NCI-H1436 treated with DMSO at 0.1 percent for 48 hours (cell line): ENCODE measurements around the gene SMIM41.

Source experiments
- DNase-seq: peaks from one replicate; lab custom pipeline; 2025; lab: John Stamatoyannopoulos, UW

Gene SMIM41

DNA sequence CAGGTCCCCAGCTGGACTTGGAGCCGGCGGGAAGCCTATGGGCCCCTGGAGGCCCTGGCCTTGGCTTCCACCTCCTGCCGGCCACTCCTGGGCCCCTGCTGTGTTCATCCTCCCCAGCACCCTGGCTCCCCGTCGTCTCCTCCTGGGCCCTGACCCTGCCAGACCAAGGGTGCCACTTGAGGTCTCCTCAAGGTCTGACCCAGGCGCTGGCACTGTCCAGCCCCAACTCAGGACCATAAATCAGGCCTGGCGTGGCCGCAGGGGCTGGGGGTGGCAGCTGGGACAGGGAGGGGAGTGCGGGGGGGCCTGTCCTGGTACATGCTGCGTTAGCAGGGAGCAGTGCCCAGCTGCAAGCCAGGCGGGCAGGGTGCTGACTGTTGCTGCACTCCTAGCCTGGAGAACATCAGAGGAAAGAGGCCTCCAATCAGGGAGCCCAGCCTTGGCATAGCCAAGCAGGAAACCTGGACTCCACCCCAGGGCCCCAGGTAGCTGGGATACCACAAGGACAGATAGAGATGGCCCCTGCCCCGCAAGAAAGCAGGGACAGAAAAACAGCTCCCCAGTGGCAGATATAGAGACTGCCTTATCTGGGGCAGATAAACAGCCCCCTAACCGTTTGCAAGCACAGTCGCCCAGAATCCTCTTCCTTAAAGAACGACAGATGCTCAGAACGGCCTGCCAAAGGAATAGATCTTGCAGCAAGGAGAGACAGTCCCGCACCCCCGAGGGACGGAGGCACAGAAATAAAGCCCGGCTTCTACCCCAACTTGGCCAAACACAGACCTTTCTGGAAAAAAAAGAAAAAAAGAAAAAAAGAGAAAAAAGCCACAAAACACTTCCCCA, 16.2 kb upstream of the SMIM41 start:
- DNase-seq = no peak

DNA sequence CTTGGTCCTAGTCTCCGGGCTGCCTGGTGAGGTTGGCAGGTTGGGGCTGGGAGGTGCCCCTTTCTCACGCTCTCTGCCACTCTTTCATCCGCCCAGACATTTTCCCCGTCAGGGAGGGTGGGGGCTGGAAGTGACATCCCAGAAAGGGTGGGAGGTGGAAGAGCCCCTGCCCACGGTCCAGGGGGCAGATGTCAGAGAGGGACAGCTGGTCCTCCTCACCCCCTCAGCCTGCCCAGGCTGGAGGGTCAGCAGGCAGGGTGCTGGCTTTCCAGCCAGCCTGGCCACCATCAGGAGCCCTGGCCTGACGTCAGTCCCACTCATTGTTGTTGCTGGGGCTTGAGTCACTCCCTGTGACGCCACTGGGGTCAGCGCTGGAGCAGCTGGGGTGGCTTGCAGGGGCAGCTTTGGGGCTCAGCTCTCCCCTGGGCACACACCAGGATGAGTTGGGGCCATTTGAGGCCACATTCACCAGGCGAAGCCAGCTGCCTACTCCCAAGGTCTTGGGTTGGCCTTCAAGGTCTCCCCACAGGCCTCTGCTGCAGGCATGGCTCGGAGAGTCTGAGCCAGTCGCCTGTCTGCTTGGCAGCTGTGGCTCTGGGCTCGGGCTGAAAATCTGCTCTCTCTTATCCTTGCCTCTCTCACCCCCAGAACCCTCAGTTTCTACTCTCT, 15.4 kb upstream of the SMIM41 start:
- no peak for DNase-seq

DNA sequence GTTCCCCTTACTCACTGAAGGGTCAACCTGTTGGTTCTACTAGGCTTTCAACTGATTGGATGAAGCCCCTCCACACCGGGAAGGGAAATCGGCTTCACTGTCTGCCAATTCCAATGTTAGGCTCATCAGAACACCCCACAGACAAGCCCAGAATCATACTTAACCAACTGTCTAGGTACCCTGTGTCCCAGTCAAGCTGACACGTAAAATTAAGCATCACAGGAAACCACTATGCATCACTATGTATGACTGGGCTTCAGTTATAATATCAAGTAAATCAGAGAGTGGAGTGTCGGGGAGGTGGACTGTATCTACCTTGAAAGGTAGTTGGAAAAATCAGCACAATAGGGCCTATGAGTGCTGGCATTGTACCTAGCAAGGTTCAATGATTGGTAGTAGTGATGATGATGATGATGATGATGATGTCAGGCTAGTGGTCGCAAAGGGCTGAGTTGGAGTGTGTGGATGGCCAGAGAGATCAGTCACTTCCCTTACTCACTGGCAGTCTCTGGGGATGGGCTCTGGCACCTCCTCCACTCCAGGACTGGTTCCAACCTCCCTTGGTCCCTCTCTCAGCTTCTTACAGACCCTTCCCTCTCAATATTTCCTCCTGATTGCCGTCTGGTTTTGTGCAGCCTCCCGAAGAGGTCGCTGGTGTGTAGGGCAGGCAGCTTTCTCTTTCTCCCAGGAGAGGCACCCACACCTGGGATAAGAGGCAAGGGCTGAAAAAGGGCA, 13.0 kb upstream of the SMIM41 start:
- DNase-seq = no peak

DNA sequence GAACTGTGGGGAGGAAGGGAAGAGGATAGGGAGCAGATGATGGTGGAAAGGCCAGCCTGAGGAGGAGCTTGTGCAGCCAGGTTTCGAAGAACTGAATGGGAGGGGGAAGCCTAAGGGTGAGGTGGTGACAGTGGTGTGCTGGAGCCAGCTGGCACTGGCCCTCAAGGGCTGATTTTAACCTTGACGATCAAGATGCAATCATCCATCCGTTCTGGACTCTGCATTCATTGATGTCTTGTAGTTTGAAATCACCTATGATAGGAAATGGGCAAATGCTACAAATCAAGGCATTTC, 12.5 kb upstream of the SMIM41 start:
- no peak for DNase-seq

DNA sequence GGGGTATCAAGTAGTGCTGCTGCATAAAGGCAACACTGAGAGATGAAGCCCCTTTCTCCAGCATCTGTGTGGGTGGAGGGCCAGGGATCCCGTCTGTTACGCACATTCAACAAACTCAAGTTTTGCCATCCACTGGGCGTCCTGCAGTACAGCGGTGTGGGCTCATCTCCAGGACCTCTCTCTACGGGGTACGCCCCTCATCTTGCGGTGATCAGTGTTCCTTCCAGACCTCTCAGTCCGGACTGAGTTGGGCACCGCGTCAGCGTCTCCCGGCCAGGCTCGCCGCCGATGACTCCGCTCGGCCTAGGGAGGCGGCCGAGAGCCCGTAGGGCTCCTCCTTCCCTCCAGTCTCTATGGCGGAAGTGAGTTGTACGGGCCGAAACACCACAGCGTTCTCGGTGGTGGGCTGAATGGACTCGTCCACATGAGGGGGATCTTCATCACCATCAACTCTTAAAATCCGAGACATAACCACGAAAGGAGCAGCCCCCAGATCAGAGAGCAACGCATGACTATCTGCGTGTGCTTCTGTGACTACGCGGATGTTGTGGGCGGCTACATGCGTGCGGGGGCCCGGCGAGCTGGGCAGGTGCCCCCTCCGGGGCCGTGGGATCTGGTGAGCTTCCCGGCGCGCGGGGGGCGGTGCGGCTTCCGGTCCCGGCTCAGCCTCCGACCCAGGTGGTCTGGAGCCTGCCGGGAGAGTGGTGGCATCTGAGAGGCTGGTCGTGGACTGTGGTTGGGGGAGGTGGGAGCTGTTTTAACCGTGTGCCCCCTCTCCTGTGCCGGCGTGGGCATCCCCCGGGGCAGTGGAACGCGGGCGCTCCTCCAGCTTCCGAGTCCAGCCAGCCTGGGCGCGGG, 9.9 kb upstream of the SMIM41 start, which contains the start of gene ATG101:
Gene ATG101 (plus strand): TSS at position 652 of the 858 bp plus-strand sequence. CDS start 3,673 bp downstream, outside the sequence.
- peak; percentile 77 for DNase-seq

DNA sequence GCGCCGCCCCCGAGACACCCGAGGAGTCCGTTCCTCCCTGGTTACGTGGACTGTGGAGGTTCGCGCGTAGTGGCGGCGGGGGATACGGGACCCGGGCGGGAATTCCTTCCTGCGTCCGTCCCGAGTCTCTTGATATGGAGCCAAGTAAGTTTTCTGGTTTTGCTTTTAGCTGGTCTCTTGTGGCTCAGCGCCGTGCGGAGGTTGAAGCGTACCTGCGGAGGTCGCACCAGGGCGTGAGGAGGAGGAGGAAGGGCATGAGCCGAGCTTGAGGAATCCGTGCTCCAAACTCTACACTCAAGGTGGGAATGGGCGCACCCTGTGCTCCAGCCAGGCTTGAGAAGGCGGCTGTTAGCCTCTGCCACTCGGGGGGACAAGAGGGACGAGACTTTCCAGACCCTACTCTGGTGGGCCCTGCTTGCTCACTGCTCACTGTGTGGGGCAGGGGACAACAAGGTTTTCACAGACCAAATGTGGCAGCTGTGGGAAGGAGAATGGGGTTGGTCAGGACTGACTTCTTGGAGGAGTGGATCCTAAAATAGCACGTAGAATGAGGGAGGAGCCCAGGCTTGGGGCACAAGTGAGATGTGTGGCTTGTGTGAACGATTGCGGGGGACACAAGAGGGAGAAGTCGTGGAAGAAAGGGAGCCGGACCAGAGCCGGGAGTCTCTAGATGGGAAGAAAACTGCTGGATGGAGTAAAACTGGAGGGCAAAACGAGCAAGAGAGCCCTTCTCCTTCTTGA, 9.1 kb upstream of the SMIM41 start:
- DNase-seq = no peak

DNA sequence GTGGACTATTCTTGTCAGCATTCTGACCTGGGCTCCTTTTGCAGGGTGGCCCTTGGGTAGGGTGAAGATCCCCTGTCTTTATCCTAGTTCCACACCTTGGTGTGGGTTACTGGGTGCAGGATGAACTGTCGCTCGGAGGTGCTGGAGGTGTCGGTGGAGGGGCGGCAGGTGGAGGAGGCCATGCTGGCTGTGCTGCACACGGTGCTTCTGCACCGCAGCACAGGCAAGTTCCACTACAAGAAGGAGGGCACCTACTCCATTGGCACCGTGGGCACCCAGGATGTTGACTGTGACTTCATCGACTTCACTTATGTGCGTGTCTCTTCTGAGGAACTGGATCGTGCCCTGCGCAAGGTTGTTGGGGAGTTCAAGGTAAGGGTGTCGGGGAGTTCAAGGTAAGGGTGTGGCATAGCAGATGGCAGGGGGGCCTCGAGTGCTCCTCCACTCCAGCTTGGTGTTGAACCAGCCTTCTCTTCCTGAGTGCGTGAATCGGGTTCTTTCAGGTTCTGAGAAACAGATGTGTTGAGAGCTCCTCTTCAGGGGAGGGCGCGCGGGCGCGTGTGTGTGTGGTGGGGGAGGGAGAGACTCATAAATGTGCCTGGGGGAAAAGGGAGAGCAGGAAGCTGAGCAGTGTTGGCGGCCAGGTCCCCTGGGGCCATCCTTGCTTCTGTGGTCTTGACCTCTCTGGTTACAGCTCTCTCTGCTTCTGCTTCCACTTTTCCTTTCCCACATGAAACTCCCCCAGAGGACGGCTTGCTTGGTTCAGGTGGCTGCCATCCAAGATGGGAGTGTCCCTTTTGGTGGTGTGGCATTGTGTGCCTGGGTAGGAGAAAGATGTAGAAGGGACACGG, 5.7 kb upstream of the SMIM41 start:
- DNase-seq = no peak

DNA sequence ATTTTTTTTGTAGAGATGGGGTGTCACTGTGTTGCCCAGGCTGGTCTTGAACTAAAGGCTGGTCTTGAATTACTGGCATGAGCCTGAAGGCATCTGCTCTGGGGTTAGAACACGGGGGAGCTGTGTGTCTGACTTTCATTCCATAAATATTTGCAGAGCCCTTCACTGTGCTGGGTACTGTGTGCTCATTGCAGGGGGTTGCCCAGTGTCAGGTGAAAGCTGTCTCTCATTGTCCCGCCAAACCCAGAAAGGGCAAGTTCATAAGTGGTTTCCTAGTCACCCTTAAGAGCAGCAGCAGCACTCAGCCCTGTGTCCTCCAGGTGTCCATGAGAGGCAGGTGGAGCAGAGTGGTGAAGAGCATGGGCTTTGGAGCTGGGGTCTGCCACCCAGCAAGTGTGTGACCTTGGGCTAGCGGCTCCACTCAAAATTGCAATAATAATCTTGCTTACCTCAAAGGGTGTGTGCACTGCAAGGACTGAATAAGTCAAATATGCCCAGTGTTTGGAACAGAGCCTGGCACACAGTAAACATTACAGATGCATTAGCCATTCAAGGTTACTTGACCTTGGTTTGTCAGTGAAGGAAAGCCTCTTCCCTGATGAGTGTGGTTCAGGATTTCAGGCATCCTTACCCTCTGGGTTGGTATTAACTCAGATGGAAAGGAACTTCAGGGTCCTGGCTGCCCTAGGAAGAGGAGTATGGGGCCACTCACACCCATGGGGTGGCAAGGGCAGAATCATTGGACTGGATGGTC, 4.4 kb upstream of the SMIM41 start:
- no peak for DNase-seq

DNA sequence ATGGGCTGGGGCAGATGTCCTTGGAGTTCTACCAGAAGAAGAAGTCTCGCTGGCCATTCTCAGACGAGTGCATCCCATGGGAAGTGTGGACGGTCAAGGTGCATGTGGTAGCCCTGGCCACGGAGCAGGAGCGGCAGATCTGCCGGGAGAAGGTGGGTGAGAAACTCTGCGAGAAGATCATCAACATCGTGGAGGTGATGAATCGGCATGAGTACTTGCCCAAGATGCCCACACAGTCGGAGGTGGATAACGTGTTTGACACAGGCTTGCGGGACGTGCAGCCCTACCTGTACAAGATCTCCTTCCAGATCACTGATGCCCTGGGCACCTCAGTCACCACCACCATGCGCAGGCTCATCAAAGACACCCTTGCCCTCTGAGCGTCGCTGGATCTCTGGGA, 2.7 kb upstream of the SMIM41 start:
- DNase-seq = no peak

DNA sequence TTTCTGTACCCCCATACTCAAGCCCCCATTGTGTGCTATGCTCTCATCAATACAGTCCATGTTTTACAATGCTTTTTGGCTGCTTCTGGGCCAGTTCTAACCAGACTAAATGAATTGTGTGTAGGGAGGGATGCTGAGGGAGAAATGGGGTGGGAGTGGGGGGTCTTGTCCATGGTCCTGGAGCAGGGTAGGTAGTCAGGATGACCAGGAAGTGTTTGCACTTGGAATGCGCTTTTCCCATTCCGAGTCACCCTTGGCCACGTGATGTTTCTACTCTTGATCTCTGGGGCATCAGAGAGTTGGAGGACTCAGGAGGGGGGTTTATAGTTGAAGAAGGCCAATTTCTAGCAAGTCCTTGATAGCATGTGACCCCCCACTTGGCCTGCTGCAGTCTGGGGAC, 1.2 kb upstream of the SMIM41 start:
- no peak for DNase-seq

DNA sequence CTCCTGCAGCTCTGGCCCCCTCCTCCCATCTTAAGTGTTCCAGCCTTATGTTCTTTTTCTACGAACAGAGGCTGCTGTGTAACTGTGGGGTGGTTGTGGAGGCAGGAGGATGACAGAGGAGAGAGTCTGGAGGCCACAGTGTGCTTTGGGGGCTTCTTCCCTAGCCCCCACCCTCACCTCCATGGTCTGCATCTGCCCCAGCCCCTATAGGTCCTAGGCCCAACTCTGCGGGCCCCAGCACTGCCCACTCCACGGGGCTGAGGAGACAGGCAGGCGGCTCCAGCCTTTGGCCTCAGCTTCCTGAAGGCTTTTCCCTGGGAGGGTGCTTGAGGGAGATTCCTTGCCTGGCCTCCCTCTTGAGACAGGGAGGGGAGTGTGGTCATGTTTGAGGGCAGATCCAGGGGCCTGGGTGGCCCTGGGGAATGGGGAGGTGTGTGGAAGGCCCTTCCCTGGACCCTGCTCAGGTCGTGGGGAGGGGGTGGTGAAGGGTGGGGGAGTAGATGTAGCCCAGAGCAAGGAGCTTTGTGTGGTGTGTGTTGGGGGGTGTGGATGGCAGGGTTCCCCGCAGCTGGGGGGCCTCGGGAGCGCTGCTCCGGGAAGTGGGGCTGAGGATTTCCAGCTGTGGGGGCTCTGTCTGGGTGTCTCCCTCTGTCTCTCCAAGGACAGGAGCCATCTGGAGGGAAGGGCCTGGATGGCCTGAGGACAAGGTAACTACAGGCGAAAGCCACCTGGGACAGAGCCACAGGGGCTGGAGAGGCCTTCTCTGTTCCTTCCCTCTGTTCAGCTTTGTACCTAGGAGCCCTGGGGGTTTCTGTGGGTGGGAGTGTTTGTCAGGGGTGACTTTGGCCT, 1.1 kb downstream of the SMIM41 start:
- DNase-seq = no peak

DNA sequence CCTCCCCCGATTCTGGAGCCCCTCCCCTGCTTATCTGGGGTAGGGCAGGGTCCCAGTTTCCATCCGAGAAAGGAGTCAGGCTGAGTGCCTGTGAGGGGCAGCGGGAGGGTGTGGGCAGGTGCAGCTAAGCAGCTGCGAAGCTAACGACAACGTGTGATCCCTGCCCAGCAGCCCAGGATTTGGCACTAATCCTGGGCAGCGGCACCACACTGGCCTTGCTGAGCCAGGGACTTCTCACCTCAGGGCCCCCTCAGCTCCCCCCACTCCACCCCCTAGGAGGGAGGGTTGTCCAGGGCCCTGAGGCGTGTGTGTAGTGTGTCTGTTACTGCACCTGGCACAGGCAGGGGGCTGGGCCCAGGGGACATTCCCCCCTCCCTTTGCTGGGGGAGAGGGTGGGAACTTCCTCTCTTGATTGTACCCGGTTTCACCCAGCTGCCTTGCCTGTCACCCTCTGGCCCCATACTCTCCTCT, 1.8 kb downstream of the SMIM41 start:
- DNase-seq = peak; percentile 48

DNA sequence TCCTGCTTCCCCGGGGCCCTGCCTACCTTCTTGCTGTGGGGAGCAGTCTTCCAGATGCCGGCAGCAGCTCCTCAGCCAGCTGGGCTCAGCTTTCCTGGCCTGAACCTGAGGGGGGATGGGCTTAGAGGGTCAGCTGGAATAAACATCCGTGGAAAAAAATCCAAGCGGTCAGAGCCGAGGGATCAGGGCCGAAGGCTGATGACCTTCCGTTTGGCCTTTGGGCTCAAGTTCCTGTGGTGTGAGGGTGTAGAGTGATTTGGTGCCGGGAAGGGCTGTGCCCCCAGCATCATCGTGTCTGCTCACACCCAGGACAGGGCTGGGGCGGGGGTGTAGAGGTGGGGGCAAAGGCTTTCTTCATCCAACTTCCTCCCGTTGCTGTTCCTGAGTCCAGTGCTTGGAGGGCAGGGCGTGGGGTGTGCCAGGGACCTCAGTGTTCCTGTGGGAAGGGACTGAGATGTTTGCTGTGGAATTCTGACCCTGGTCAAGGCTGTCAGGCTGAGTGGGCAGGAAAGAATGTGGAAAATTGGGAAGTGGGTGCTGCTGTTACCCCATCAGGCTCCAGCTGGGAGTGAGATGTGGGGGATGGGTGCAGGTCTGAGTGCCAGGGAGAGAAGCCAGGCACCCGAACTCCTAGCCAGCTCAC, 2.6 kb downstream of the SMIM41 start:
- DNase-seq = no peak

DNA sequence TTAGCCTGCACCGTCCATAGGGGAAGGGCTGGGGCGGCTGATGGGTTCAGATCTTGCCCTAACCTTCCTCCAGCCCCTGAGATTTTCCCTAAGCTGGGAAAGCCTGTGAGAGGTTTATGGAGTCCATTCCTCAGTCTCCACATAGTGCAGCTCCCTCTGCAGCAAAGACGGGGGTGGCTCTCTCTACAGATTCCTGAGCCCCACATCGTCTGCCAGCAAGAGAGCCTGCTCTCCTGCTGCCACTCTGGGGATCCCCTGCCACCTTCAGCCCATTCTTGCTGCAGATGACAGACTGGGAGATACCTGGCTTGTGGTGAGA, 3.1 kb downstream of the SMIM41 start:
- no peak for DNase-seq

DNA sequence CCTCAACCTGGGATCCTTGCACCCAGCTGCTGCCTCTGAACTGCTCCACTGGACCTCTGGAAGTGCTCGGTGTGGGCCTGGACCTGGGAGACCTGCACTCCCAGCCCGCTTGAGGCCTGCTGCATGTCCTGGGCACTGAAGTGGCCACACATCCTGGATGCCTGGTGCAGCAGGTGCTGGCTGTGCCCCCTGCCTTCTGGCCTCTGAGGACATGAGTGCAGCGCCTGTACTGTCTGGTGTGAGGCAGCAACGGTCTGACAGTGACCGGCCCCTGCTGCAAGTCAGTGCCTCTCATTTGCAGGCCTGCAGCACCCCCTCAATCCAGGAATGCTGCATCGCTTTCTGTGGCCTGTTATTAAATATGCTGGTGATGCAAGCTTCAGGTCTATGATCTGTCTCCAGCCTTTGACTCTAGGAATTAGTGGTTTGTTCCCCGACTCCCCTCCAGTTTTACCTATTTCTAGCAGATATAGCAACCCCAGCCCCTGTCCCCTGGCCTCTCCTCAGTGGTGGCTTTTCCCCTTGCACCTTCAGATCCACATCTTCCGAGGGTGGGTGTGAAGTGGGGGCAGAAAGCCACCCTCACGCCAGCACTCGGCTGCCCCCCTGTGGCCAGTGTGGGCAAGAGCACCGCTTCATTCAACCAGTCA, 3.6 kb downstream of the SMIM41 start:
- DNase-seq = no peak

DNA sequence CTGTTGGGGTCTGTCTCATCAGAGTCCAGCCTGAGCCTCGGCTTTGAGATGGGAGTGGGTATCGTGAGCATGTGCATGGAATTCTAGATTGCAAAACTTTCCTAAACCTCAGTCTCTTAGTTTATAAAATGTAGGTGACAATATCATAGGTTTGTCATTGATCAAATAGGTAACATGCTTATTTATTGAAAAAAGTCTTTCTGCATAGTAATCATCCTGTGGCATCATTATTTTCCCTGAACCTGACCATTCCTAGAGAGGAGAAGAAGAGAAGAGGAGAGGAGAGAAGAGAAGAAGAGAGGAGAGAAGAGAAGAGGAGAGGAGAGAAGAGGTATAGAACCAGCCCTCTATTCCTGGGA, 4.1 kb downstream of the SMIM41 start:
- DNase-seq = no peak

DNA sequence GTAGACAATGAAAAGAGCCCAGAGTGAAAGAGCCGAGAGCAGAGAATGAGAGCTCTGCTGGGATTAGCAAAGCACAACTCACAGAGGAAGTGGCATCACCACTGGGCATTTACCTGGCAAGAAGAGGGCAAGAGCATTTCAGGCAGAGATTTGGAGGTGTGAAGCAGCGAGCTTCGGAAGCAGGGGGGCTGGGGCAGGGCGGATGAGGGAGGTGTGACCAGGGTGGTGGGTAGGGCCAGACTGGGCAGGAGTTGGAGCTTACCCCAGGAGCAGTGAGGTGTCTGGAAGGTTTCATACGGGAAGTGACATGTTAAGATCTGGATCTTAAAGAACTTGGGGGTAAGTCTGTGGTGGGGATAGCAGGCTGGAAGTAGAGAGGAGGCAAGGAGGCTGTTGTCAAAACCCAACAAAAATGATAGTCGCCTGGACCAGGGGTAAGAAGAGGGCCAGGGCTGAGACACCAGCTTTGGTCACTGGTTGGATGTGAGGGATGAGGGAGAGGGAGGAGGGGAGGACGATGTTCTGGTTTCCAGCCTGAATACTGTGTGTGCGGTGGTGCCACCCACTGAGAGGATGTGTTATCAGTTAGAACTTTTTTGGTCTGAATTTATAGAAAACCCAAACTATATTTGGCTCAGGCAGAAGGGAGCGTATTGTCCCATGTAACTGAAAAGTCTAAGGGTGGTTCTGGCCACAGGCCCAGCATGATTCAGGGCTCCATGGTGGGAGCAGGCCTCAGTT, 5.2 kb downstream of the SMIM41 start:
- DNase-seq = no peak
